SK-N-SH (cell line): ENCODE data around the gene TAGLN2. TPM values are rescaled to one million over a fixed set of nuclear protein-coding genes. Genes with fewer than 3 reads are reported as not detected.

ENCODE experiments used
- CTCF ChIA-PET: fragments of 300-600, 350-600 bp; formaldehyde crosslinking; extraction: SDS; loops from one replicate; lab custom pipeline; 2021; lab: Yijun Ruan, JAX
- POLR2A ChIA-PET: fragments of 350-600 bp; sonication (Branson Sonifier 250); formaldehyde crosslinking; extraction: SDS; loops from one replicate; lab custom pipeline; 2020; ENCODE audit warnings: antibody characterized with exemption, inconsistent platforms; lab: Yijun Ruan, JAX
- DNase-seq: peaks from one replicate; pipeline ENCODE4 v3.0.0; 2012
- H2AFZ ChIP-seq: fragments of 200-600 bp; sonication (generic); 2 replicates; pipeline ENCODE4 v1.8.1; 2016; ENCODE audit warnings: antibody characterized with exemption, mild to moderate bottlenecking, low read depth
- H3F3A ChIP-seq: fragments of 200-600 bp; sonication (generic); replicated peaks from 2 replicates; pipeline ENCODE3; 2016; ENCODE audit warnings: antibody characterized with exemption, mild to moderate bottlenecking; ENCODE audit not compliant: insufficient read depth
- H3K27ac ChIP-seq, 2 experiments: fragments of 200-500 bp in 1 of 2; fragments of 200-600 bp in 1 of 2; sonication (Bioruptor generic) in 1 of 2; sonication (generic), shearing (Covaris generic) in 1 of 2; 2 replicates each; pipeline versions ENCODE4 v1.5.1 to v1.6.1; 2014 to 2016; ENCODE audit warnings: low read depth in 2 of 2, inconsistent platforms in 1 of 2, low read length in 1 of 2, mild to moderate bottlenecking in 1 of 2, mixed read lengths in 1 of 2
- H3K27me3 ChIP-seq: fragments of 200-600 bp; sonication (generic), shearing (Covaris generic); 2 replicates; pipeline ENCODE4 v1.6.1; 2016; ENCODE audit warnings: mixed run types; ENCODE audit not compliant: insufficient read depth
- H3K36me3 ChIP-seq, 2 experiments: fragments of 200-500 bp in 1 of 2; fragments of 200-600 bp in 1 of 2; sonication (Bioruptor generic) in 1 of 2; sonication (generic) in 1 of 2; replicated peaks in 1 of 2; 2 replicates each; pipeline versions ENCODE3 to v1.5.1; 2014 to 2016; ENCODE audit warnings: low read length in 1 of 2, mild to moderate bottlenecking in 1 of 2; ENCODE audit not compliant: insufficient read depth in 2 of 2, control insufficient read depth in 1 of 2
- H3K4me1 ChIP-seq, 2 experiments: fragments of 200-500 bp in 1 of 2; fragments of 200-600 bp in 1 of 2; sonication (Bioruptor generic) in 1 of 2; sonication (generic), shearing (Covaris generic) in 1 of 2; 2 replicates each; pipeline versions ENCODE4 v1.5.1 to v1.6.1; 2014 to 2016; ENCODE audit warnings: low read depth in 1 of 2, low read length in 1 of 2, mixed run types in 1 of 2; ENCODE audit not compliant: insufficient read depth in 2 of 2, control insufficient read depth in 1 of 2
- H3K4me2 ChIP-seq: fragments of 200-600 bp; sonication (generic), shearing (Covaris generic); 2 replicates; pipeline ENCODE4 v1.6.1; 2017; ENCODE audit warnings: mixed run types
- H3K4me3 ChIP-seq, 2 experiments: fragments of 200-500 bp in 1 of 2; fragments of 200-600 bp in 1 of 2; sonication (Bioruptor generic) in 1 of 2; sonication (generic), shearing (Covaris generic) in 1 of 2; 2 replicates each; pipeline versions ENCODE4 v1.5.1 to v1.8.1; 2014 to 2016; ENCODE audit warnings: low read depth in 2 of 2, inconsistent platforms in 1 of 2, low read length in 1 of 2, mild to moderate bottlenecking in 1 of 2, mixed read lengths in 1 of 2, moderate library complexity in 1 of 2
- H3K79me2 ChIP-seq: fragments of 200-600 bp; sonication (generic); 2 replicates; pipeline ENCODE4 v1.8.1; 2017; ENCODE audit warnings: mild to moderate bottlenecking; ENCODE audit not compliant: insufficient read depth
- H3K9ac ChIP-seq: fragments of 200-600 bp; sonication (generic); 2 replicates; pipeline ENCODE4 v1.6.1; 2017; ENCODE audit warnings: mixed run types
- H3K9me2 ChIP-seq: fragments of 200-600 bp; sonication (generic); 2 replicates; pipeline ENCODE4 v1.6.1; 2017; ENCODE audit warnings: mixed run types
- H3K9me3 ChIP-seq: fragments of 200-600 bp; sonication (generic); 2 replicates; pipeline ENCODE4 v1.6.1; 2017; ENCODE audit warnings: mixed run types, mild to moderate bottlenecking, moderate library complexity
- H4K20me1 ChIP-seq: fragments of 200-600 bp; sonication (generic); 2 replicates; pipeline ENCODE4 v1.6.1; 2017; ENCODE audit warnings: mild to moderate bottlenecking, mixed run types; ENCODE audit not compliant: insufficient read depth
- CHD2 ChIP-seq: fragments of 150-350 bp; IDR thresholded peaks from 2 replicates; pipeline ENCODE4 v1.6.1; 2018; ENCODE audit warnings: low read length; ENCODE audit not compliant: partially characterized antibody
- EZH2phosphoT487 ChIP-seq: fragments of 200-600 bp; sonication (generic); IDR thresholded peaks from 2 replicates; pipeline ENCODE4 v1.6.1; 2017; ENCODE audit warnings: low read depth, mixed run types, mild to moderate bottlenecking, antibody characterized with exemption, moderate library complexity, borderline replicate concordance
- FOSL2 ChIP-seq: IDR thresholded peaks from 2 replicates; pipeline ENCODE4 v1.4.0; 2012; ENCODE audit warnings: low read depth, mild to moderate bottlenecking, moderate library complexity, borderline replicate concordance
- GATA2 ChIP-seq: sonication (generic); formaldehyde crosslinking; IDR thresholded peaks from 2 replicates; pipeline ENCODE4 v1.5.0; 2020; ENCODE audit warnings: mild to moderate bottlenecking, missing genetic modification reagents
- IRF3 ChIP-seq: fragments of 150-350 bp; IDR thresholded peaks from 2 replicates; pipeline ENCODE4 v1.6.1; 2016; ENCODE audit warnings: mild to moderate bottlenecking, low read depth, low read length
- MAX ChIP-seq: IDR thresholded peaks from 2 replicates; pipeline ENCODE4 v1.4.0; 2012; ENCODE audit warnings: low read depth
- MEF2A ChIP-seq: IDR thresholded peaks from 2 replicates; pipeline ENCODE4 v1.4.0; 2012; ENCODE audit warnings: low read depth, borderline replicate concordance
- NFIC ChIP-seq: IDR thresholded peaks from 2 replicates; pipeline ENCODE4 v1.4.0; 2012; ENCODE audit warnings: borderline replicate concordance
- PBX3 ChIP-seq: IDR thresholded peaks from 2 replicates; pipeline ENCODE4; 2012
- TCF12 ChIP-seq: IDR thresholded peaks from 2 replicates; pipeline ENCODE4 v1.4.0; 2012
- TEAD4 ChIP-seq: IDR thresholded peaks from 2 replicates; pipeline ENCODE4 v1.4.0; 2012; ENCODE audit warnings: mild to moderate bottlenecking, borderline replicate concordance; ENCODE audit not compliant: insufficient read depth
- USF1 ChIP-seq: IDR thresholded peaks from 2 replicates; pipeline ENCODE4 v1.4.0; 2012; ENCODE audit warnings: low read depth, borderline replicate concordance
- USF2 ChIP-seq: fragments of 150-350 bp; IDR thresholded peaks from 2 replicates; pipeline ENCODE4 v1.6.1; 2017; ENCODE audit warnings: antibody characterized with exemption, low read length, low read depth, borderline replicate concordance
- YY1 ChIP-seq: IDR thresholded peaks from 2 replicates; pipeline ENCODE4 v1.4.0; 2012; ENCODE audit warnings: low read depth, mild to moderate bottlenecking
- WGBS: methylation state at CpG from one replicate; pipeline ENCODE4 v1.1.6; 2017; ENCODE audit warnings: low lambda C conversion rate; 5-methylcytosine and 5-hydroxymethylcytosine counted together
- polyA plus RNA-seq, 3 experiments: library from polyadenylated mRNA; depleted of rRNA; stranded (reverse); fragments of >200 nt; gene quantifications; 2 replicates each; pipeline ENCODE4 v1.2.3, GENCODE V29; 2012

Gene TAGLN2
- polyA plus RNA-seq, 1 of the 3 experiments (the other 2 are of a cell fraction): 646 TPM

GRCh38 chr1:159896546-159896930 lies 28.8 kb downstream of the TAGLN2 start:
- H3K4me2 ChIP-seq: peak overlapping the region; percentile 31; the same call in 1 of the 2 replicates
- WGBS: 75% methylated on average over 3 of the region's 3 CpGs
- H3K4me3 ChIP-seq: no peak overlapping the region
- no peaks in the 10 kb centered on the region for H3K27me3 ChIP-seq
- no peak overlapping the region for H3K9ac ChIP-seq
- POLR2A ChIA-PET: no interaction called here
- H3F3A ChIP-seq: no peaks in the 10 kb centered on the region
- H2AFZ ChIP-seq: no peak overlapping the region
- H3K79me2 ChIP-seq: no peaks in the 10 kb centered on the region
- CTCF ChIA-PET: interaction anchor here (14.6 kb wide), 1 partner anchor 100 kb away, joined by 533 read pairs; the partner anchor contains the start of gene FCRL6
- 0 out of 4 replicates have a peak, but pooled peaks cover 0 to 7% of the 10 kb centered on the region in 2 experiments for H3K4me1 ChIP-seq
- H3K9me3 ChIP-seq: no peaks in the 10 kb centered on the region
- no peaks in the 10 kb centered on the region for H3K36me3 ChIP-seq
- no peak for DNase-seq
- H4K20me1 ChIP-seq: no peaks in the 10 kb centered on the region
- H3K9me2 ChIP-seq: no peaks in the 10 kb centered on the region
- H3K27ac ChIP-seq: peak overlapping the region in 1 of 2 experiments; percentile 36; a peak in 1 of 4 replicates
- TF ChIP-seq MEF2A: no peak
- TF ChIP-seq IRF3: no peak
- TF ChIP-seq TCF12: no peak
- TF ChIP-seq TEAD4: no peak
- no peak for TF ChIP-seq USF2
- TF ChIP-seq FOSL2: no peak
- TF ChIP-seq EZH2phosphoT487: no peak
- no peak for TF ChIP-seq USF1
- no peak for TF ChIP-seq PBX3
- TF ChIP-seq YY1: no peak
- TF ChIP-seq NFIC: no peak
- TF ChIP-seq CHD2: no peak
- TF ChIP-seq GATA2: no peak
- no peak for TF ChIP-seq MAX
